Chondrocyte (in vitro differentiated cells): ENCODE measurements around the gene SLC47A2. TPM values are rescaled to one million over a fixed set of nuclear protein-coding genes. Genes with fewer than 3 reads are reported as not detected.

Experiments used
- DNase-seq: peaks from one replicate; pipeline ENCODE4 v3.0.0; 2021; ENCODE audit warnings: mixed read lengths, low spot score
- H3K27ac Mint-ChIP-seq: one replicate; pipeline ENCODE4 v1.8.0; 2021; ENCODE audit warnings: mild to moderate bottlenecking, moderate library complexity, mixed read lengths; ENCODE audit not compliant: unreplicated experiment
- H3K27me3 Mint-ChIP-seq: 2 replicates; pipeline ENCODE4 v1.8.0; 2021; ENCODE audit warnings: low read depth, mixed read lengths
- H3K36me3 Mint-ChIP-seq: 2 replicates; pipeline ENCODE4 v1.8.0; 2021; ENCODE audit warnings: low read depth, mixed read lengths
- H3K4me1 Mint-ChIP-seq: 2 replicates; pipeline ENCODE4 v1.8.0; 2021; ENCODE audit warnings: low read depth, mild to moderate bottlenecking, mixed read lengths
- H3K4me3 Mint-ChIP-seq: one replicate; pipeline ENCODE4 v1.8.0; 2021; ENCODE audit warnings: mild to moderate bottlenecking, moderate library complexity, mixed read lengths; ENCODE audit not compliant: unreplicated experiment
- H3K9me3 Mint-ChIP-seq: 2 replicates; pipeline ENCODE4 v1.8.0; 2021; ENCODE audit warnings: low read depth, mixed read lengths
- total RNA-seq: library from RNA; stranded (reverse); gene quantifications from 3 replicates; pipeline ENCODE4 v1.2.1, GENCODE V29; 2021
- TF ChIP-seq, protein P1 (sequence below): fragments of 200-600 bp; sonication (generic); IDR thresholded peaks from 2 replicates; pipeline ENCODE4 v1.5.0; 2021; ENCODE audit warnings: antibody characterized with exemption, mild to moderate bottlenecking, moderate library complexity

SLC47A2 gene
- total RNA-seq, 1 donor from 2014 or later, result not detected

DNA sequence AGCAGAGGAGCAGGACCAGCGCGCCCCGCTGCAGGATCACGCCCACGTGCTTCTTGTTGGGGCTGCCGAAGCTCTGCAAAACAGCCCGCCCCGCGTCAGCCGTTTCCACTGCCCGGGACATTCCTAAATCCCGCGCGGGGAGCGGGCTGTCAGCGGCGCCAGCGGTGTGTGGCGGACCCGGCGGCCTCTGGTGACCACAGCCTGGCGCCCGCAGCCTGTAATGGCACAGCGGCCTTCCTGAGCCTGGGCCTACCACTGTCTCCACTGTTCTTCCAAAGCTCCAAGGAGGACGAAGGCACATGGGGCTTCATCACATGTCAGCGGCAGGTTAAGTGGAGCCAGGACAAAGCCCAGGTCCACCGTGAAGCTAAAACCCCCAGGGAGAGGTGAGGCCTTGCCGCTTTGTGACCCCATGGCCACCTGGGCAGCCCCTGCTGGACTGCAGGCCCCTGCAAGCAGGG lies 2.5 kb downstream of the SLC47A2 start:
- Mint-ChIP-seq H3K27me3 (no peaks in the 10 kb centered on the region), H3K27ac (no peak overlapping the region), H3K9me3 (no peaks in the 10 kb centered on the region), H3K4me3 (no peak overlapping the region), H3K36me3 (no peaks in the 10 kb centered on the region), H3K4me1 (no peaks in the 10 kb centered on the region)
- DNase-seq, result no peak
- TF ChIP-seq, protein P1, sequence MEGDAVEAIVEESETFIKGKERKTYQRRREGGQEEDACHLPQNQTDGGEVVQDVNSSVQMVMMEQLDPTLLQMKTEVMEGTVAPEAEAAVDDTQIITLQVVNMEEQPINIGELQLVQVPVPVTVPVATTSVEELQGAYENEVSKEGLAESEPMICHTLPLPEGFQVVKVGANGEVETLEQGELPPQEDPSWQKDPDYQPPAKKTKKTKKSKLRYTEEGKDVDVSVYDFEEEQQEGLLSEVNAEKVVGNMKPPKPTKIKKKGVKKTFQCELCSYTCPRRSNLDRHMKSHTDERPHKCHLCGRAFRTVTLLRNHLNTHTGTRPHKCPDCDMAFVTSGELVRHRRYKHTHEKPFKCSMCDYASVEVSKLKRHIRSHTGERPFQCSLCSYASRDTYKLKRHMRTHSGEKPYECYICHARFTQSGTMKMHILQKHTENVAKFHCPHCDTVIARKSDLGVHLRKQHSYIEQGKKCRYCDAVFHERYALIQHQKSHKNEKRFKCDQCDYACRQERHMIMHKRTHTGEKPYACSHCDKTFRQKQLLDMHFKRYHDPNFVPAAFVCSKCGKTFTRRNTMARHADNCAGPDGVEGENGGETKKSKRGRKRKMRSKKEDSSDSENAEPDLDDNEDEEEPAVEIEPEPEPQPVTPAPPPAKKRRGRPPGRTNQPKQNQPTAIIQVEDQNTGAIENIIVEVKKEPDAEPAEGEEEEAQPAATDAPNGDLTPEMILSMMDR, result no peak

DNA sequence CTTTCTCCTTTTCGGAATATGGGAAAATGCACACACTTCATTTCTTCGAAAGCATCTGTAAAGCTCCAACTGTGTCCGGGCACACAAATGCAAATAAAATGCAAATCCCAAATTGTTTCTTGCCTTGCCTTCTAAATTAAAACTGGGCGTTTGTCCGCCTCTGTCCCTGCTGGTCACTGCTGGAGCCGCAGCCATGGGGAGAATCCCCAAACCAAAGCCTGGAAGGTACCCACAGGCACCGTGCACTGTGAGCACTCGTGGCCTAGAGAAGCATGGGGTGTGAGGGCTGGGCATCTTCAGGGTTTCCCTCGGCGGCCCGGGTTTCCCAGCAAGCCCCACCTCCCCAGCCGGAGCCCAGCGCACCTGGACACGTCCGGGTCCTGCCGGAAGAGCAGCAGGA lies 2.9 kb downstream of the SLC47A2 start:
- Mint-ChIP-seq H3K4me1 (no peaks in the 10 kb centered on the region), H3K27me3 (no peaks in the 10 kb centered on the region), H3K4me3 (no peak overlapping the region), H3K27ac (no peak overlapping the region), H3K9me3 (no peaks in the 10 kb centered on the region), H3K36me3 (no peaks in the 10 kb centered on the region)
- no peak for DNase-seq
- TF ChIP-seq, protein P1, result peak; percentile 33

DNA sequence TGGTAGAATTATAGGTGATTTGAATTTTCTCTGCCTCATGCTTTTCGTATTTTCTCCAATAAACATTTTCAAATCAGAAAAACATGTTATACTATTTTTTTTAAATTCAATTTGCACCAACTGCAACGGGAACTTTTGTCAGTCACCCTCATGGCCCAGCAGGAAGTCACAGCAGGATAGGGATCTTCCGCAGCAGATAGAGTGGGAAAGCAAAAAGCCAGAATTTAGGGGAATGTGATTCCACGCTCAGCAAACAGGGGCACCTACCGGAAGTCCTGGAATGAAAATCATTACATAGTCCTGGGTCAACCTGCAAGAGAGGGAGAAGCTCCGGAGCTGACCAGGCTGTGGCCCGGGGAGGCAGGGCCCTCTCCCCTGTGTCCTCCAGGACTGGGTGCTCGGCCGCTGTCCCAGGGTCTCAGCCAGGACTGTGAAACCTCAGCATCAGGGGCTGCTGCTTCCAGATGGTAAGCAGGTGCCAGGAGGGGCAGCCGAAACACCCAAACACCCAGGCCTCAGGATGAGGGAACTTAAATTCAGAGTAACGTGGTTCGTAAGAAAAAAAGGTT lies 3.9 kb downstream of the SLC47A2 start:
- H3K4me1 Mint-ChIP-seq, result no peaks in the 10 kb centered on the region
- H3K9me3 Mint-ChIP-seq, result no peaks in the 10 kb centered on the region
- H3K4me3 Mint-ChIP-seq, result no peak overlapping the region
- DNase-seq, result no peak
- no peaks in the 10 kb centered on the region for H3K27me3 Mint-ChIP-seq
- no peaks in the 10 kb centered on the region for H3K36me3 Mint-ChIP-seq
- no peak overlapping the region for H3K27ac Mint-ChIP-seq
- TF ChIP-seq, protein P1, result no peak

DNA sequence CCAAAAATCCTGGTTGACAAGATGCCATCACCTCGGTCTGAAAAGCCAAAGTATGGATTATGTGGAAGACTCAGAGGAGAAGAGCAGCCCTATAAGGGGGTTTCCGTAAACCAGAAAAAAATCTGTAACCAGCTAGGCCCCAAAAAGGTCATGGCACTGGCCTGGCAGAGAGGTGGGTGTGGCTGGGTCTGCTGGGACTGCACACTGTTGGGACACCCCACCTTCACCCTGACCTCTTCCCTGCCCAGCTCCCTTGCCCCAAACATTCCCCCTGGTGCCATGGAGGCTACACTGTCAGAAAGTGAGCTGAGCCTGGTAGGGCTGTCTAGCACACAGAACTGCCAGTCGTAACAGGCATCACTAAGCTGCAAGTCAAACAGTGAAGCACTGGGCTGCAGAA lies 6.5 kb downstream of the SLC47A2 start:
- Mint-ChIP-seq H3K4me3 (no peak overlapping the region), H3K9me3 (no peaks in the 10 kb centered on the region), H3K4me1 (peaks cover under 1% of the 10 kb centered on the region), H3K27ac (no peak overlapping the region), H3K36me3 (no peaks in the 10 kb centered on the region), H3K27me3 (no peaks in the 10 kb centered on the region)
- no peak for DNase-seq
- TF ChIP-seq, protein P1, result no peak

DNA sequence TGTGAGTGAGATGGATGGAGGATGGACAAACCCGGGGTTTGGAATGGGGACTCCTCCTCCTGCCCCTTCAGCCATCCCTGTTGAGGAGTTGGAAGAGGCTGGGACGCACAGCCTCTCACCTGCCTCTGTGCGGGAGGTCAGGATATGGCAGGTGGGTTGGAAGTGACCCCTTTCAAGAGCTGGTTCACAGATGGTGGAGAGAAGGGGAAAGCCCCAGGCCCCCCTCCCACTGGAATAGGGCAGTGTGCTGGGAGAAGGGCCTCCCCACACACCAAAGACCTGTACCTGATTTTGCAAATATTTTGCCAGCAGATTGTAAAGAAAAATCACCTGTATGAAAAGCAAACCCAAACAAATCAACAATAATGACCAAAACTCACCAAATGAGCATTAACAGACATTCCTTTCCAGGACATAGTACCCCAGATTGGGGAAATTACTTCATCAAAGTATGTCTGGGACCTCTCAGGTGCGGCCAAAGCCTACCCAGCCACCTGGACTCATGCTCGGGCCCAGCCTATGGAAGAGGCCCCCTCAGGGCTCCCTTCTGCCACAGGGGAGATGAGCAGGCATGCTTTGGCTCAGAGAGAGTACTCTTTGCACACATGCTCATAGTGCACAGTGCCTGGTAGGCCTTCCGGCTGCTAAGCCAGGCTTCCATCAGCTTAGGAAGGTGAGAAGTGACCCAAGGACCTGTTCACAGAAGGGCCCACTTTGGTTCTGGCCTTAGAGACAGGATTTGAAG lies 7.8 kb downstream of the SLC47A2 start:
- Mint-ChIP-seq H3K4me3 (no peak overlapping the region), H3K9me3 (no peaks in the 10 kb centered on the region), H3K27me3 (no peaks in the 10 kb centered on the region), H3K36me3 (no peaks in the 10 kb centered on the region), H3K27ac (no peak overlapping the region), H3K4me1 (peaks cover 9% of the 10 kb centered on the region)
- DNase-seq, result no peak
- TF ChIP-seq, protein P1, result no peak
